NCI-H128 (cell line): Measurements from ENCODE around the gene EMCN.

Experiments used
- DNase-seq: peaks from one replicate; lab custom pipeline; 2025; ENCODE audit not compliant: unreplicated experiment; lab: John Stamatoyannopoulos, UW

Gene EMCN

GRCh38 chr4:100493756-100494155 lies 24.1 kb downstream of the EMCN start:
- no peak for DNase-seq

- no peak for DNase-seq
These were observed 25.7 kb downstream of the EMCN start for GRCh38 chr4:100492129-100492528.

GRCh38 chr4:100489305-100489704 lies 28.5 kb downstream of the EMCN start:
- DNase-seq = no peak

- no peak for DNase-seq
These were observed 31.3 kb downstream of the EMCN start for GRCh38 chr4:100486496-100486895.

GRCh38 chr4:100483796-100484195 lies 34.0 kb downstream of the EMCN start:
- no peak for DNase-seq

- DNase-seq = no peak
These were observed 37.9 kb downstream of the EMCN start for GRCh38 chr4:100479971-100480370.

GRCh38 chr4:100469555-100469954 lies 48.3 kb downstream of the EMCN start:
- no peak for DNase-seq

GRCh38 chr4:100466501-100466900 lies 51.3 kb downstream of the EMCN start:
- no peak for DNase-seq

GRCh38 chr4:100461807-100462605 lies 55.8 kb downstream of the EMCN start:
- DNase-seq = no peak

GRCh38 chr4:100450449-100450848 lies 67.4 kb downstream of the EMCN start:
- DNase-seq = no peak

- DNase-seq = no peak
These were observed 86.4 kb downstream of the EMCN start for GRCh38 chr4:100431416-100431815.

- no peak for DNase-seq
These were observed 87.4 kb downstream of the EMCN start for GRCh38 chr4:100430451-100430850.

- DNase-seq = no peak
These were observed 88.2 kb downstream of the EMCN start for GRCh38 chr4:100429616-100430015.

GRCh38 chr4:100428051-100428450 lies 89.8 kb downstream of the EMCN start:
- DNase-seq = no peak

- no peak for DNase-seq
These were observed 93.4 kb downstream of the EMCN start for GRCh38 chr4:100424376-100424775.

GRCh38 chr4:100422894-100423293 lies 94.9 kb downstream of the EMCN start:
- DNase-seq = no peak

GRCh38 chr4:100421361-100421978 lies 96.4 kb downstream of the EMCN start:
- no peak for DNase-seq

- DNase-seq = no peak
These were observed 97.3 kb downstream of the EMCN start for GRCh38 chr4:100420571-100420970.

GRCh38 chr4:100417565-100417964 lies 100.3 kb downstream of the EMCN start:
- no peak for DNase-seq

- DNase-seq = no peak
These were observed 103.6 kb downstream of the EMCN start for GRCh38 chr4:100414016-100414790.

- no peak for DNase-seq
These were observed 126.0 kb downstream of the EMCN start for GRCh38 chr4:100391863-100392262.

GRCh38 chr4:100391086-100391485 lies 126.7 kb downstream of the EMCN start:
- DNase-seq = no peak
